Inflammatory macrophage (primary cell): ENCODE measurements around the gene ZW10.
A peak's percentile ranks its signal among the peaks of the same experiment; 100 is the strongest.
"Not testable (repeated sequence)": the region's sequence is repeated elsewhere in the genome, so short reads cannot be mapped to it uniquely, and the experiment has no call there.

Experiments used
- DNase-seq, 2 donors: peaks; one replicate each; pipeline ENCODE4 v3.0.0-alpha.2; 2020 to 2022
- total RNA-seq, 18 experiments: gene quantifications; one replicate each; lab custom pipeline; 2026; ENCODE audit warnings: mixed read lengths in 6 of 18, inconsistent platforms in 2 of 18; lab: John Stamatoyannopoulos, UW

The ZW10 gene
- 9.9 to 47.7 (median 38.7) reads per million in 18 experiments for total RNA-seq

GRCh38 chr11:113773416-113774173 is at the start of gene ZW10:
Gene ZW10 (minus strand): TSS chr11:113773692. CDS start chr11:113773666, 26 bp downstream.
- DNase-seq: peak; percentile 97 to 98

- no peak for DNase-seq
Observed at GRCh38 chr11:113818426-113818825, 44.9 kb upstream of the ZW10 start.

- no peak for DNase-seq
Observed at GRCh38 chr11:113817626-113818025, 44.1 kb upstream of the ZW10 start.

- DNase-seq: no peak
Observed at GRCh38 chr11:113817162-113817561, 43.7 kb upstream of the ZW10 start.

GRCh38 chr11:113814181-113814580 is 40.7 kb upstream of the ZW10 start:
- no peak for DNase-seq

- peak; percentile 45 to 60 for DNase-seq
Observed at GRCh38 chr11:113808931-113809330, 35.4 kb upstream of the ZW10 start.

- DNase-seq: peak in 1 of 2 donors; percentile 3
Observed at GRCh38 chr11:113806406-113806805, 32.9 kb upstream of the ZW10 start.

- DNase-seq: no peak
Observed at GRCh38 chr11:113805640-113806039, 32.1 kb upstream of the ZW10 start.

GRCh38 chr11:113802621-113803020 is 29.1 kb upstream of the ZW10 start:
- no peak for DNase-seq

- peak; percentile 11 to 27 for DNase-seq
Observed at GRCh38 chr11:113796663-113797259, 23.3 kb upstream of the ZW10 start.

- DNase-seq: no peak
Observed at GRCh38 chr11:113789675-113790320, 16.3 kb upstream of the ZW10 start.

GRCh38 chr11:113789016-113789415 is 15.5 kb upstream of the ZW10 start:
- DNase-seq: not testable (repeated sequence)

GRCh38 chr11:113782134-113782533 is 8.6 kb upstream of the ZW10 start:
- no peak for DNase-seq

- DNase-seq: no peak
Observed at GRCh38 chr11:113781682-113782081, 8.2 kb upstream of the ZW10 start.

- DNase-seq: no peak
Observed at GRCh38 chr11:113779496-113779895, 6.0 kb upstream of the ZW10 start, which contains the start of gene CLDN25. Gene CLDN25 (plus strand): TSS chr11:113779796. CDS start chr11:113779796, 0 bp downstream.

GRCh38 chr11:113778111-113778910 is 4.8 kb upstream of the ZW10 start:
- peak in 1 of 2 donors; percentile 29 for DNase-seq

GRCh38 chr11:113774174-113774503 is 647 bp upstream of the ZW10 start:
- no peak for DNase-seq

GRCh38 chr11:113773092-113773415 is 438 bp downstream of the ZW10 start:
- no peak for DNase-seq

GRCh38 chr11:113771964-113772363 is 1.5 kb downstream of the ZW10 start:
- no peak for DNase-seq

- no peak for DNase-seq
Observed at GRCh38 chr11:113764527-113765219, 8.8 kb downstream of the ZW10 start.

- DNase-seq: not testable (repeated sequence)
Observed at GRCh38 chr11:113763040-113763439, 10.5 kb downstream of the ZW10 start.

GRCh38 chr11:113760241-113760640 is 13.3 kb downstream of the ZW10 start:
- DNase-seq: no peak
